A549 (cell line): ENCODE results near the gene AKAP14. TPM values are rescaled to one million over a fixed set of nuclear protein-coding genes. Genes with fewer than 3 reads are reported as not detected.
"Not testable (repeated sequence)": the region's sequence is repeated elsewhere in the genome, so short reads cannot be mapped to it uniquely, and the experiment has no call there.

Experiments
- ATAC-seq, 2 experiments: fragments of 200-7000 bp in 1 of 2; fragments of >200 bp in 1 of 2; cut with Nextera tagmentation in 1 of 2; cut with Tn5 transposase in 1 of 2; 3 replicates each; pipeline versions ENCODE4 v1.8.0 to v1.9.1; 2018 to 2020; ENCODE audit warnings: mild to moderate bottlenecking in 1 of 2, moderate library complexity in 1 of 2
- CTCF ChIA-PET: fragments of 300-600 bp; sonication (Branson Sonifier 250); formaldehyde crosslinking; extraction: SDS; loops from one replicate; lab custom pipeline; 2021; ENCODE audit warnings: antibody characterized with exemption, inconsistent platforms; lab: Yijun Ruan, JAX
- POLR2A ChIA-PET: fragments of 350-600 bp; formaldehyde crosslinking; extraction: SDS; loops from one replicate; lab custom pipeline; 2021; ENCODE audit warnings: antibody characterized with exemption, inconsistent platforms; lab: Yijun Ruan, JAX
- DNase-seq, 2 experiments: peaks; one replicate each; pipeline versions ENCODE4 v3.0.0 to v3.0.0-alpha.2; 2011 to 2016; ENCODE audit warnings: low read depth in 1 of 2, low spot score in 1 of 2
- FAIRE-seq: peaks from 2 replicates; lab custom pipeline; 2011; peaks lifted over from hg19 to GRCh38; lab: Jason Lieb, UNC
- H3K27ac ChIP-seq, 2 experiments: fragments of >200 bp; sonication (Bioruptor Twin); formaldehyde crosslinking; 3 replicates each; pipeline ENCODE4 v1.5.1; 2016 to 2017
- H3K4me1 ChIP-seq: fragments of >200 bp; sonication (Bioruptor Twin); formaldehyde crosslinking; 3 replicates; pipeline ENCODE4 v1.6.1; 2016
- H3K4me2 ChIP-seq: fragments of >200 bp; sonication (Bioruptor Twin); formaldehyde crosslinking; 3 replicates; pipeline ENCODE4 v1.6.1; 2016
- H3K4me3 ChIP-seq: fragments of >200 bp; sonication (Bioruptor Twin); formaldehyde crosslinking; 3 replicates; pipeline ENCODE4 v1.5.1; 2016
- H3K9me3 ChIP-seq: fragments of >200 bp; sonication (Bioruptor Twin); formaldehyde crosslinking; 3 replicates; pipeline ENCODE4 v1.6.1; 2016
- CBX8 ChIP-seq: fragments of 200-600 bp; sonication (generic); IDR thresholded peaks from 2 replicates; pipeline ENCODE4 v1.6.1; 2016
- CEBPB ChIP-seq, 2 experiments: fragments of >200 bp in 1 of 2; sonication (Bioruptor Twin) in 1 of 2; formaldehyde crosslinking in 1 of 2; IDR thresholded peaks; 2 replicates each; pipeline ENCODE4 v1.6.1; 2012 to 2016
- EHMT2 ChIP-seq: fragments of 200-600 bp; sonication (generic); IDR thresholded peaks from 2 replicates; pipeline ENCODE4 v1.6.1; 2016; ENCODE audit warnings: antibody characterized with exemption, low read depth, mild to moderate bottlenecking, moderate library complexity
- EP300 ChIP-seq, 2 experiments: fragments of >200 bp; sonication (Bioruptor Twin); formaldehyde crosslinking; IDR thresholded peaks; 2 replicates in 1 of 2; 3 replicates in 1 of 2; pipeline ENCODE4 v1.6.1; 2016 to 2017
- FOSL2 ChIP-seq, 2 experiments: fragments of 450-650 bp in 1 of 2; fragments of >200 bp in 1 of 2; sonication (Bioruptor Twin) in 1 of 2; formaldehyde crosslinking; IDR thresholded peaks; 2 replicates each; pipeline versions ENCODE4 v1.5.0 to v1.6.1; 2016 to 2020; ENCODE audit warnings: mild to moderate bottlenecking in 1 of 2, moderate library complexity in 1 of 2
- HOXB13 ChIP-seq: fragments of 250-450 bp; sonication (Bioruptor Pico); IDR thresholded peaks from 2 replicates; pipeline ENCODE4 v1.5.0; 2020; ENCODE audit warnings: low read depth, mild to moderate bottlenecking, moderate library complexity
- KDM1A ChIP-seq: fragments of 200-600 bp; sonication (generic); IDR thresholded peaks from 2 replicates; pipeline ENCODE4 v1.6.1; 2016; ENCODE audit warnings: low read depth, mild to moderate bottlenecking
- KDM5A ChIP-seq: fragments of 200-600 bp; sonication (generic); IDR thresholded peaks from 2 replicates; pipeline ENCODE4 v1.6.1; 2016; ENCODE audit warnings: antibody characterized with exemption, mild to moderate bottlenecking
- MAFK ChIP-seq: fragments of 450-650 bp; IDR thresholded peaks from 2 replicates; pipeline ENCODE4 v1.6.1; 2014; ENCODE audit not compliant: partially characterized antibody
- MAZ ChIP-seq: fragments of 150-350 bp; IDR thresholded peaks from 2 replicates; pipeline ENCODE4 v1.6.1; 2014; ENCODE audit warnings: antibody characterized with exemption, low read depth, low read length, borderline replicate concordance
- PHF8 ChIP-seq: fragments of 200-600 bp; sonication (generic); IDR thresholded peaks from 2 replicates; pipeline ENCODE4 v1.6.1; 2016; ENCODE audit warnings: low read depth, mild to moderate bottlenecking, antibody characterized with exemption, moderate library complexity, borderline replicate concordance
- RAD21 ChIP-seq, 2 experiments: fragments of >200 bp in 1 of 2; sonication (Bioruptor Twin) in 1 of 2; formaldehyde crosslinking in 1 of 2; IDR thresholded peaks in 1 of 2; conservative IDR thresholded peaks in 1 of 2; 2 replicates in 1 of 2; 3 replicates in 1 of 2; pipeline ENCODE4 v1.6.1; 2012 to 2018; ENCODE audit warnings: inconsistent platforms in 1 of 2
- RARB ChIP-seq: fragments of 250-450 bp; sonication (Bioruptor Pico); IDR thresholded peaks from 2 replicates; pipeline ENCODE4 v1.8.0; 2021; ENCODE audit warnings: mild to moderate bottlenecking, moderate library complexity
- SMC3 ChIP-seq: fragments of >200 bp; sonication (Bioruptor Twin); formaldehyde crosslinking; IDR thresholded peaks from 3 replicates; pipeline ENCODE4 v1.6.1; 2018; ENCODE audit warnings: inconsistent platforms
- TFCP2L1 ChIP-seq: fragments of 250-450 bp; sonication (Bioruptor Pico); IDR thresholded peaks from 2 replicates; pipeline ENCODE4 v1.5.0; 2021; ENCODE audit warnings: mild to moderate bottlenecking
- TP53 ChIP-seq: fragments of 250-450 bp; sonication (Bioruptor Pico); IDR thresholded peaks from 2 replicates; pipeline ENCODE4 v1.5.0; 2021; ENCODE audit warnings: mild to moderate bottlenecking, moderate library complexity
- WGBS: methylation state at CpG from one replicate; pipeline ENCODE4 v1.1.6; 2017; ENCODE audit errors: missing lambda C conversion rate; 5-methylcytosine and 5-hydroxymethylcytosine counted together
- polyA plus RNA-seq, 4 experiments: library from polyadenylated mRNA; depleted of rRNA in 3 of 4; stranded (reverse); fragments of >200 nt; fragmentation: RNase III in 1 of 4; extraction: RNeasy Plus Mini Kit Qiagen cat#74134 plus additional on column Dnase treatment in 1 of 4; gene quantifications; 2 replicates in 3 of 4; 3 replicates in 1 of 4; pipeline ENCODE4 v1.2.3, GENCODE V29; 2011 to 2017
- TF ChIP-seq, protein P1 (sequence below): fragments of >200 bp; sonication (Bioruptor Twin); formaldehyde crosslinking; IDR thresholded peaks from 3 replicates; pipeline ENCODE4 v1.5.1; 2016
- TF ChIP-seq, protein P2 (sequence below): fragments of >200 bp; sonication (Bioruptor Twin); formaldehyde crosslinking; IDR thresholded peaks from 3 replicates; pipeline ENCODE4 v1.6.1; 2016
- TF ChIP-seq, protein P3 (sequence below): fragments of 250-450 bp; sonication (Bioruptor Pico); IDR thresholded peaks from 2 replicates; pipeline ENCODE4 v1.5.0; 2020; ENCODE audit warnings: low read depth, mild to moderate bottlenecking, moderate library complexity

Gene AKAP14
- polyA plus RNA-seq, 2 of the 4 experiments (the other 2 are of a cell fraction), result not detected

DNA sequence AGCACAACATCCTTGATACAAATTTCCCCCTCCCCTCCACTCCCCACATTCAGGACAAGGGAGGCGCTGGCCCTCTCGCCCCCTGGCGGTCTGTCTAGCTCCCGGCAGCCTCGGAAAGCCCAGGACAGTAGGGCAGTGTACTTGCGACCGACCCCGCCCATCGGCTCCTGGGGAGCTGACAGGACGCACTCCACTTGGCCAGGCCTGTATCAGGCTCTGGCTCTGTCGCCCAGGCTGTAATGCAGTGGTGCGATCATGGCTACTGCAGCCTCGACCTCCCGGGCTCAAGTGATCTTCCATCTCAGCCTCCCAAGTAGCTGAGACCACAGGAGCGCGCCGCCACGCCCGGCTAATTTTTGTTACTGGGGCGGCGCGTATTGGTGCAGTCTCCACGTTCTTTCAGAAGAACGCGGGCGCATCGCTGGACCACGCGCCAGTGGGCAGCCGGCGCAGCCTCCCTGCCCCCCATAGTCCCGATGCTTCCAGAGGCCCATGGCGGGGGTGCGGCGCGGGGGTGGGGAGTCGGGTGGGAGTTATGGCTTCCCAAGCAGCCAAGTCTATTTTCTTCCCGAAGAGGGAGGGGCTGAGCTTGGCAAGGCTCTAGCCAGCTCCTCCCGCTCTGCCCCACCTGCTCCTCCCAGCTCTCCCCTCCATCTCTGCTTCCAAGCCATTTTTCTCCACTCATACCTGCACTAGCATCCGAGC, 7.8 kb upstream of the AKAP14 start:
- 0% methylated on average over 8 of the region's 40 CpGs for WGBS
- peak; percentile 94 for FAIRE-seq
- H3K9me3 ChIP-seq, result no peaks in the 10 kb centered on the region
- peak; percentile 99 for ATAC-seq
- ChIA-PET POLR2A (interaction anchor here (0.6 to 1.5 kb wide), 5 partner anchors 9 to 97 kb away, joined by 3 to 12 read pairs (median 3); partner anchors contain the start of genes NDUFA1, RNF113A, RPL39 and UPF3B), CTCF (interaction anchor here (0.6 to 2.0 kb wide), 34 partner anchors 8 to 1576 kb away, joined by 3 to 11 read pairs (median 4); partner anchors contain the start of genes SOWAHD and UPF3B)
- H3K4me1 ChIP-seq, result no peaks in the 10 kb centered on the region
- peak overlapping the region; percentile 62 to 87 for H3K27ac ChIP-seq
- peak; percentile 33; the same call in 2 of the 3 replicates for TF ChIP-seq SMC3
- TF ChIP-seq KDM5A, result no peak
- TF ChIP-seq RAD21 (conservative IDR thresholded peaks at IDR 0.05 in 1 of 2, IDR thresholded peaks at IDR 0.05 in 1 of 2), result peak; percentile 21 to 41; a peak in 3 of 5 replicates
- no peak for TF ChIP-seq CEBPB (IDR thresholded peaks at IDR 0.05)
- TF ChIP-seq TP53 (CRISPR knock-in tag), result no peak
- TF ChIP-seq FOSL2 (IDR thresholded peaks at IDR 0.05), result no peak
- TF ChIP-seq FOSL2 (CRISPR knock-in tag; IDR thresholded peaks at IDR 0.05), result no peak
- no peak for TF ChIP-seq EHMT2
- TF ChIP-seq, protein P1, sequence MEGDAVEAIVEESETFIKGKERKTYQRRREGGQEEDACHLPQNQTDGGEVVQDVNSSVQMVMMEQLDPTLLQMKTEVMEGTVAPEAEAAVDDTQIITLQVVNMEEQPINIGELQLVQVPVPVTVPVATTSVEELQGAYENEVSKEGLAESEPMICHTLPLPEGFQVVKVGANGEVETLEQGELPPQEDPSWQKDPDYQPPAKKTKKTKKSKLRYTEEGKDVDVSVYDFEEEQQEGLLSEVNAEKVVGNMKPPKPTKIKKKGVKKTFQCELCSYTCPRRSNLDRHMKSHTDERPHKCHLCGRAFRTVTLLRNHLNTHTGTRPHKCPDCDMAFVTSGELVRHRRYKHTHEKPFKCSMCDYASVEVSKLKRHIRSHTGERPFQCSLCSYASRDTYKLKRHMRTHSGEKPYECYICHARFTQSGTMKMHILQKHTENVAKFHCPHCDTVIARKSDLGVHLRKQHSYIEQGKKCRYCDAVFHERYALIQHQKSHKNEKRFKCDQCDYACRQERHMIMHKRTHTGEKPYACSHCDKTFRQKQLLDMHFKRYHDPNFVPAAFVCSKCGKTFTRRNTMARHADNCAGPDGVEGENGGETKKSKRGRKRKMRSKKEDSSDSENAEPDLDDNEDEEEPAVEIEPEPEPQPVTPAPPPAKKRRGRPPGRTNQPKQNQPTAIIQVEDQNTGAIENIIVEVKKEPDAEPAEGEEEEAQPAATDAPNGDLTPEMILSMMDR, result peak; percentile 53
- peak; percentile 25; the same call in 1 of the 2 replicates for TF ChIP-seq PHF8
- no peak for TF ChIP-seq EP300 (IDR thresholded peaks at IDR 0.05)
- peak overlapping the region; percentile 57 for H3K4me3 ChIP-seq
- H3K4me2 ChIP-seq, result peak overlapping the region; percentile 70
- peak; percentile 78 to 84 for DNase-seq

DNA sequence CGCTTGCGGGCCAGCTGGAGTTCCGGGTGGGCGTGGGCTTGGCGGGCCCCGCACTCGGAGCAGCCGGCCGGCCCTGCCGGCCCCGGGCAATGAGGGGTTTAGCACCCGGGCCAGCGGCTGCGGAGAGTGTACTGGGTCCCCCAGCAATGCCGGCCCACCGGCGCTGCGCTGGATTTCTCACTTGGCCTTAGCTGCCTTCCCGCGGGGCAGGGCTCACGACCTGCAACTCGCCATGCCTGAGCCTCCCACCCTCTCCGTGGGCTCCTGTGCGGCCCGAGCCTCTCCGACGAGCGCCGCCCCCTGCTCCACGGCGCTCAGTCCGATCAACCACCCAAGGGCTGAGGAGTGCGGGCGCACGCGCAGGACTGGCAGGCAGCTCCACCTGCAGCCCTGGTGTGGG, 5.1 kb upstream of the AKAP14 start:
- 96% methylated on average over 10 of the region's 36 CpGs for WGBS
- H3K4me2 ChIP-seq, H3K4me3 ChIP-seq, H3K9me3 ChIP-seq, H3K27ac ChIP-seq, DNase-seq, FAIRE-seq, POLR2A ChIA-PET, H3K4me1 ChIP-seq, ATAC-seq: not testable (repeated sequence)
- CTCF ChIA-PET, result interaction anchor here (2.2 kb wide), 1 partner anchor 9 kb away, joined by 8 read pairs; no protein-coding TSS in a partner anchor

DNA sequence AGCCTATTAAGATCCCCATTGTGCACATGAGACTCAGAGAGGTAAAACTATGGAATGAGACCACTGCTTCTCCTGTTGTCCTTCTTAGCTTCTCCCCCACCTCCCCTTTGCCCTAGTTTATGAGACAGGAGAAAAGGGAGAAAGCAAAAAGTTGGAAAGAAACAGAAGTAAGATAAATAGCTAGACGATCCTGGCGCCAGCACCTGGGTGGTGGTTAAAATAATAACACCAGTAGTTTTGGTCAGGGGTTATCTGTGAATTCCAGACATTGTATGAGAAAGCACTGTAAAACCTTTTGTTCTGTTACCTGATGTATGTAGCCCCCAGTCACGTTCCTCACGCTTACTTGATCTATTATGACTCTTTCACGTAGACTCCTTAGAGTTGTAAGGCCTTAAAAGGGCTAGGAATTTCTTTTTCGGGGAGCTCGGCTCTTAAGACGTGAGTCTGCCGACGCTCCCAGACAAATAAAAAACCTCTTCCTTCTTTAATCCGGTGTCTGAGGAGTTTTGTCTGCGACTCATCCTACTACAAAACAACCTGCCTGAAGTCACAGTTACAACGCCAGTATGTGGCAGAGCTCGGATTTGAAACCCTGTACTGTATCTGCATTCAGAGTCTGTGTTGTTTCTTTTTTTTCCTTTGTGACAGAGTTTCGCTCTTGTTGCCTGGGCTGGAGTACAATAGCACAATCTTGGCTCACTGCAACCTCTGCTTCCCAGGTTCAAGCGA, 3.6 kb upstream of the AKAP14 start:
- H3K4me1 ChIP-seq, FAIRE-seq, DNase-seq, H3K9me3 ChIP-seq, ATAC-seq, H3K4me3 ChIP-seq, H3K4me2 ChIP-seq, POLR2A ChIA-PET, H3K27ac ChIP-seq: not testable (repeated sequence)
- CTCF ChIA-PET, result interaction anchor here (0.8 kb wide), 1 partner anchor 11 kb away, joined by 3 read pairs; no protein-coding TSS in a partner anchor
- WGBS, result 70% methylated on average over 16 of the region's 16 CpGs

DNA sequence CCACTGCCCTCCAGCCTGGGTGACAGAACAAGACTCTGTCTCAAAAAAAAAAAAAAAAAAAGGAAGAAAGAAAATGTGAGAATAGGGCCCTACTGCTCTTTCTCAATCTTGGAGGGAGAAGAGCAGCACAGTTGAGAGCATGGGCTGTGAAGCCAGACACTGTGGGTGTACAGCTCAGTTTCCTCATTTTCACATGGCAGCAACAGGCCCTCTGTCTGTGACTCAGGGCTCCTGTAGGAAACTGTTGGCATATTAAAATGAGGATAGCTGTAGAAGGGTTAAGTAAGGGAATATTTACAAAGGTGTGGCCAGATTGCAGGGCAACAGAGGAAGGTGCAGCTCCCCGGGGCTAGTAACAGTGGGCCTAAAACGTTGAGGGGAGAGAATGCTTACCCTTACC, 3.4 kb downstream of the AKAP14 start:
- ATAC-seq, result peak in 1 of 2 experiments; percentile 39; a peak in 2 of 6 replicates
- no peak overlapping the region for H3K27ac ChIP-seq
- no peak overlapping the region; the same call in 2 of the 3 replicates for H3K4me2 ChIP-seq
- ChIA-PET CTCF (interaction anchor here (1.2 to 3.4 kb wide), 2 partner anchors 10 to 12 kb away, joined by 7 to 8 read pairs; no protein-coding TSS in a partner anchor), POLR2A (interaction anchor here (1.1 kb wide), 1 partner anchor 11 kb away, joined by 5 read pairs; no protein-coding TSS in a partner anchor)
- DNase-seq, result no peak
- no peak overlapping the region for H3K4me3 ChIP-seq
- WGBS, result 0% methylated on average over 2 of the region's 2 CpGs
- no peak for FAIRE-seq
- H3K4me1 ChIP-seq, result peaks cover 2% of the 10 kb centered on the region; the same call in 2 of the 3 replicates
- TF ChIP-seq MAFK (no peak), CBX8 (no peak), MAZ (no peak), HOXB13 (CRISPR knock-in tag) (no peak), KDM1A (no peak), EHMT2 (no peak), FOSL2 (IDR thresholded peaks at IDR 0.05) (no peak), FOSL2 (CRISPR knock-in tag; IDR thresholded peaks at IDR 0.05) (no peak), TFCP2L1 (CRISPR knock-in tag) (no peak), RARB (CRISPR knock-in tag) (no peak)
- TF ChIP-seq, protein P2, sequence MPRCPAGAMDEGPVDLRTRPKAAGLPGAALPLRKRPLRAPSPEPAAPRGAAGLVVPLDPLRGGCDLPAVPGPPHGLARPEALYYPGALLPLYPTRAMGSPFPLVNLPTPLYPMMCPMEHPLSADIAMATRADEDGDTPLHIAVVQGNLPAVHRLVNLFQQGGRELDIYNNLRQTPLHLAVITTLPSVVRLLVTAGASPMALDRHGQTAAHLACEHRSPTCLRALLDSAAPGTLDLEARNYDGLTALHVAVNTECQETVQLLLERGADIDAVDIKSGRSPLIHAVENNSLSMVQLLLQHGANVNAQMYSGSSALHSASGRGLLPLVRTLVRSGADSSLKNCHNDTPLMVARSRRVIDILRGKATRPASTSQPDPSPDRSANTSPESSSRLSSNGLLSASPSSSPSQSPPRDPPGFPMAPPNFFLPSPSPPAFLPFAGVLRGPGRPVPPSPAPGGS, result no peak
- TF ChIP-seq, protein P1, result no peak
- TF ChIP-seq, protein P3, sequence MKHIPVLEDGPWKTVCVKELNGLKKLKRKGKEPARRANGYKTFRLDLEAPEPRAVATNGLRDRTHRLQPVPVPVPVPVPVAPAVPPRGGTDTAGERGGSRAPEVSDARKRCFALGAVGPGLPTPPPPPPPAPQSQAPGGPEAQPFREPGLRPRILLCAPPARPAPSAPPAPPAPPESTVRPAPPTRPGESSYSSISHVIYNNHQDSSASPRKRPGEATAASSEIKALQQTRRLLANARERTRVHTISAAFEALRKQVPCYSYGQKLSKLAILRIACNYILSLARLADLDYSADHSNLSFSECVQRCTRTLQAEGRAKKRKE (CRISPR knock-in tag), result no peak
- TF ChIP-seq, all 56 proteins: peak for 0
- H3K9me3 ChIP-seq, result no peaks in the 10 kb centered on the region
